Left lung (tissue), 10 donors: ENCODE measurements around the gene FXN. TPM values are rescaled to one million over a fixed set of nuclear protein-coding genes. Genes with fewer than 3 reads are reported as not detected.
"Not testable (repeated sequence)": the region's sequence is repeated elsewhere in the genome, so short reads cannot be mapped to it uniquely, and the experiment has no call there.

Experiments used
- ATAC-seq: fragments of 200-7000 bp; cut with Tn5 transposase; one replicate; pipeline ENCODE4 v1.9.1; 2020; ENCODE audit warnings: moderate library complexity
- DNase-seq, 4 donors: peaks; one replicate each; pipeline ENCODE4 v3.0.0-alpha.2; 2013 to 2020
- H3K27ac ChIP-seq, 2 donors: fragments of 200-600 bp; sonication (generic) in 1 of 2; one replicate each; pipeline versions ENCODE4 v1.5.0 to v1.8.0; 2020 to 2021
- H3K27me3 ChIP-seq, 2 donors: fragments of 200-600 bp; sonication (generic) in 1 of 2; one replicate each; pipeline versions ENCODE4 v1.5.0 to v1.8.0; 2020 to 2021
- H3K36me3 ChIP-seq, 2 donors: fragments of 200-600 bp; sonication (generic) in 1 of 2; one replicate each; pipeline versions ENCODE4 v1.5.0 to v1.8.0; 2020 to 2021
- H3K4me1 ChIP-seq, 2 donors: fragments of 200-600 bp; one replicate each; pipeline ENCODE4 v1.8.0; 2021
- H3K4me3 ChIP-seq, 2 donors: fragments of 200-600 bp; sonication (generic) in 1 of 2; one replicate each; pipeline versions ENCODE4 v1.5.0 to v1.8.0; 2020 to 2021; ENCODE audit warnings: mild to moderate bottlenecking in 1 of 2
- H3K9me3 ChIP-seq, 2 donors: fragments of 200-600 bp; sonication (generic) in 1 of 2; one replicate each; pipeline versions ENCODE4 v1.5.0 to v1.8.0; 2020 to 2021
- intact Hi-C, 2 donors: fragments of 100-400 bp; cut with DNase I; formaldehyde crosslinking; loops; one replicate each; pipeline versions ENCODE4 v1.11.2 to v1.14.2; 2022
- polyA plus RNA-seq, 6 donors: library from polyadenylated mRNA; unstranded; fragments of 120-200 nt; gene quantifications; one replicate each; pipeline ENCODE4 v1.2.1, GENCODE V29; 2013; ENCODE audit not compliant: insufficient read length in 6 of 6
- total RNA-seq, 2 donors: library from RNA; stranded (reverse); fragmentation: NEBNext Ultra II Directional; extraction: Animal tissue kit (Norgen Biotek cat#: 25700); gene quantifications; one replicate each; pipeline ENCODE4 v1.2.1, GENCODE V29; 2021
- TF ChIP-seq, protein P1 (sequence below), 2 donors: fragments of 200-600 bp; sonication (generic) in 1 of 2; IDR thresholded peaks; one replicate each; pipeline versions ENCODE4 v1.5.0 to v1.8.0; 2021; ENCODE audit warnings: antibody characterized with exemption in 2 of 2
- donor health status: DM: no; HTN: yes; CAD: no.
- donor health status: DM: no; HTN: no; CAD: no.

Gene FXN
- total and polyA plus RNA-seq, 8 donors, result 11.0 to 24.2 (median 22.3) TPM

DNA sequence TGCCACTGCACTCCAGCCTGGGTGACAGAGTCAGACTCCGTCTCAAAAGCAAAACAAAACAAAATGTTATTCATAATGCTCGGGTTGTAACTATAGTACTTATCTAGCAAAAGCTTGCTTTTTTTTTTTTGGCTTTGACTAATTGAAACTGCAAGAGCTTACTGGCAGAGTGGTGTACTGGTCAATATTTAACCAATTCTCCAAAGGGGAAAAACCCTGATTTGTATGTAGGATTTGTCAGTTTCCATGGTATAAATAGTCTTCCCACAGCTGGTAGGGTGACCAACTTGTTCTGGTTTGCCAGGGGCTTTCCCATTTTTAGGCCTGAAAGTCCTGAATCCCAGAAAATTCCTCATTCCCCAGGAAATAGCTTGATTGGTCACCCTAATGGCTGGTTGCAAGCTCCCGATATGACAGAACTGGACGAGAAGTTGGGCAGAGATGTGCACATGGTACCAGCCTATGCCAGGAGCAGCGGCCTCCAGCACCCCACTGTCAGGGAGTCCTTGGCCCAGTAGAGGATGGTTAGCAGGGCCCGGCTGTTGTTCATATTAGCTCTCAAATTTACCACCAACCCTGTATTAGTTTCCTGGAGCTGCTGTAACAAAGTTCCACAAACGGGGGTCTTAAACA, 58.0 kb downstream of the FXN start:
- H3K4me1 ChIP-seq, result no peaks in the 10 kb centered on the region
- no peak for DNase-seq
- intact Hi-C loops, result no loop called here
- H3K27ac ChIP-seq, result peak overlapping the region in 1 of 2 donors; percentile 11
- no peaks in the 10 kb centered on the region for H3K27me3 ChIP-seq
- H3K36me3 ChIP-seq, result no peaks in the 10 kb centered on the region
- H3K4me3 ChIP-seq, result no peak overlapping the region
- peak; percentile 67 for ATAC-seq
- TF ChIP-seq, protein P1, sequence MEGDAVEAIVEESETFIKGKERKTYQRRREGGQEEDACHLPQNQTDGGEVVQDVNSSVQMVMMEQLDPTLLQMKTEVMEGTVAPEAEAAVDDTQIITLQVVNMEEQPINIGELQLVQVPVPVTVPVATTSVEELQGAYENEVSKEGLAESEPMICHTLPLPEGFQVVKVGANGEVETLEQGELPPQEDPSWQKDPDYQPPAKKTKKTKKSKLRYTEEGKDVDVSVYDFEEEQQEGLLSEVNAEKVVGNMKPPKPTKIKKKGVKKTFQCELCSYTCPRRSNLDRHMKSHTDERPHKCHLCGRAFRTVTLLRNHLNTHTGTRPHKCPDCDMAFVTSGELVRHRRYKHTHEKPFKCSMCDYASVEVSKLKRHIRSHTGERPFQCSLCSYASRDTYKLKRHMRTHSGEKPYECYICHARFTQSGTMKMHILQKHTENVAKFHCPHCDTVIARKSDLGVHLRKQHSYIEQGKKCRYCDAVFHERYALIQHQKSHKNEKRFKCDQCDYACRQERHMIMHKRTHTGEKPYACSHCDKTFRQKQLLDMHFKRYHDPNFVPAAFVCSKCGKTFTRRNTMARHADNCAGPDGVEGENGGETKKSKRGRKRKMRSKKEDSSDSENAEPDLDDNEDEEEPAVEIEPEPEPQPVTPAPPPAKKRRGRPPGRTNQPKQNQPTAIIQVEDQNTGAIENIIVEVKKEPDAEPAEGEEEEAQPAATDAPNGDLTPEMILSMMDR (IDR thresholded peaks at IDR 0.05), result no peak
- H3K9me3 ChIP-seq, result no peaks in the 10 kb centered on the region

DNA sequence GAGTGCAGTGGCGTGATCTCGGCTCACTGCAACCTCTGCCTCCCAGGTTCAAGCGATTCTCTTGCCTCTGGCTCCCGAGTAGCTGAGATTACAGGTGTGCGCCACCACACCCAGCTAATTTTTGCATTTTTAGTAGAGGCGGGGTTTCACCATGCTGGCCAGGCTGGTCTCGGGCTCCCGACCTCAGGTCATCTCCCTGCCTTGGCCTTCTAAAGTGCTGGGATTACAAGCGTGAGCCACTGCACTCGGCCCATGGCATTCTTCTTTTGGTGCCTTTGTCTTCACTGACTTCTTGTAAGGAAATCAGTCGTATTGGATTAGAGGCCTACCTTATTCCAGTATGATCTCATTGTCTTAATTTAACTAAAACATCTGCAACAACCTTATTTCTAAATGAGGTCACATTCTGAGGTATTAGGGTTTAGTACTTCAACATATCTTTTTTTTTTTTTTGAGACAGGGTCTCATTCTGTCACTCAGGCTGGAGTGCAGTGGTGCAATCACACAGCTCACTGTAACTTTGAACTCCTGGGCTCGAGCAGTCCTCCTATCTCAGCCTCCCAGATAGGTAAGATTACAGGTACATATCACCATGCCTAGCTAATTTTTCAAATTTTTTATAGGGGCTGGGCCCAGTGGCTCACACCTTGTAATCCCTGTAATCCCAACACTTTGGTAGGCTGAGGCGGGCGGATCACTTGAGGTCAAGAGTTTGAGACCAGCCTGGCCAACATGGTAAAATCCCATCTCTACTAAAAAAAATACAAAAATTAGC, 59.0 kb downstream of the FXN start:
- intact Hi-C loops, result not testable (repeated sequence)

DNA sequence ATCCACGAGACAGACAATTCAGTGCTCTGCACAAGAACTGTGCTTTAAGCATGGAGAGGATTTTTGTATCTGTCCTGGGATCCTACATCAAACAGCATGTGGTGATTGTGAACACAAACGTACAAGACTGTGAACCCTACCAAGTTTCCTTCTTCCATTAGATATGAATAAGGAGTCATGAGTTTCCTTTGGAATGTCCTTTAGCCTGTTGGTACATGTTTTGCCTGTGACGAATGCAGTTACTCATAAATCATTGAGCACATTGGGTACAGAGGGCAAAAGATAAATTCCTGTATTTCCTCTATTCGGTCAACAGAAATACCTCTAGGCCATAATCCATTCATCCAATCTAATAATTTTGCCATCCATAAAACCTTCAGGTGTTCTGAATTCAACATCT, 61.5 kb downstream of the FXN start:
- Histone ChIP-seq H3K27ac (peak overlapping the region in 1 of 2 donors; percentile 3), H3K4me1 (no peaks in the 10 kb centered on the region), H3K9me3 (no peaks in the 10 kb centered on the region), H3K27me3 (no peaks in the 10 kb centered on the region), H3K4me3 (no peak overlapping the region), H3K36me3 (no peaks in the 10 kb centered on the region)
- ATAC-seq (peak; percentile 67), DNase-seq (no peak)
- TF ChIP-seq, protein P1 (IDR thresholded peaks at IDR 0.05), result no peak
- intact Hi-C loops, result no loop called here

More for the DNA sequence above, 59.0 kb downstream of the FXN start:
- not testable (repeated sequence) for DNase-seq, H3K27ac ChIP-seq, ATAC-seq, H3K36me3 ChIP-seq, H3K4me3 ChIP-seq, H3K9me3 ChIP-seq, H3K27me3 ChIP-seq, H3K4me1 ChIP-seq

DNA sequence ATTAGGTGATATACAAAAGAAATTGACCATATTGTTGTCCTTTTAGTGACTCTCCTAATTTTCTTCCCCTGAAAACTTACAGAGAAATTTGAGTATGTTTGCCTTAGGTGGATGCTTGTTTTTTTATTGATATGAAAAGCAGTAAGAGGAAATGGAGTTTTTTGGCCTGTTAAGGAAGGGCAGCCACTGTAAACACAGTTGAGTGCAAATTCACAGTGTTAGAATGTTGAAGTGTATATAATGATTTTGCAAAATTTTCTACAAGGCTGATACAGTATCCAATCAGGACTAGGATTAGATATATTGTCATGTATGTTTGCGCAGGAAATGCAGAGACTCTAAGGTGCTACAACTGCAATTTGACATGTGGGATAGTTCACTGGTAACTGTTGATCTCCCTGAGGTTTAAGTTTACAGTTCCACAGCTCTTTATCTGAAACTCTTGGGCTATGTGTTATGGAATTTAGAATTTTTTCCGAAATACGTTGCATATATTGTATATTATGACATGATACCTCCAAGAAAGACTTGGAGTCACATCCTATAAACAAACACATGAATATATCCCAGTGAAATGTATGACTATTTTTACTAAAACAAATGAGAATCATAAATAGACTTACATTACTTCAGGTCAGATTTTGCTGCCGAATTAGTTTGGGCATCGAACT, 62.5 kb downstream of the FXN start:
- peak overlapping the region; percentile 8 to 33 for H3K27ac ChIP-seq
- no peaks in the 10 kb centered on the region for H3K9me3 ChIP-seq
- no peak for DNase-seq
- H3K27me3 ChIP-seq, result no peaks in the 10 kb centered on the region
- peak; percentile 70 for ATAC-seq
- H3K4me1 ChIP-seq, result no peaks in the 10 kb centered on the region
- H3K4me3 ChIP-seq, result no peak overlapping the region
- TF ChIP-seq, protein P1 (IDR thresholded peaks at IDR 0.05), result no peak
- no peaks in the 10 kb centered on the region for H3K36me3 ChIP-seq
- intact Hi-C loops, result no loop called here

DNA sequence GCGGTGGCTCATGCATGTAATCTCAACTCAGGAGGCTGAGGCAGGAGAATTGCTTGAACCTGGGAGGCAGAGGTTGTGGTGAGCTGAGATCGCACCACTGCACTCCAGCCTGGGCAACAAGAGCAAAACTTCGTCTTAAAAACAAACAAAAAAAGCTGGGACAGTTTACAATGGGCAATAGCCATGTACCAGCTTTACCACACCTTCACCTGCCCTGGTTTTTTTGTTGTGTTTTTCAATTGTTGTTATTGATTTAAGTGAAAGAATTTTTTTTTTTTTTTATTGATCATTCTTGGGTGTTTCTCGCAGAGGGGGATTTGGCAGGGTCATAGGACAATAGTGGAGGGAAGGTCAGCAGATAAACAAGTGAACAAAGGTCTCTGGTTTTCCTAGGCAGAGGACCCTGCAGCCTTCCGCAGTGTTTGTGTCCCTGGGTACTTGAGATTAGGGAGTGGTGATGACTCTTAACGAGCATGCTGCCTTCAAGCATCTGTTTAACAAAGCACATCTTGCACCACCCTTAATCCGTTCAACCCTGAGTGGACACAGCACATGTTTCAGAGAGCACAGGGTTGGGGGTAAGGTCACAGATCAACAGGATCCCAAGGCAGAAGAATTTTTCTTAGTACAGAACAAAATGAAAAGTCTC, 67.9 kb downstream of the FXN start:
- ATAC-seq, H3K4me3 ChIP-seq, H3K27me3 ChIP-seq, H3K9me3 ChIP-seq, H3K4me1 ChIP-seq, H3K27ac ChIP-seq, intact Hi-C loops, DNase-seq, H3K36me3 ChIP-seq: not testable (repeated sequence)
